Measurements from ENCODE around the gene BSDC1.

DNA sequence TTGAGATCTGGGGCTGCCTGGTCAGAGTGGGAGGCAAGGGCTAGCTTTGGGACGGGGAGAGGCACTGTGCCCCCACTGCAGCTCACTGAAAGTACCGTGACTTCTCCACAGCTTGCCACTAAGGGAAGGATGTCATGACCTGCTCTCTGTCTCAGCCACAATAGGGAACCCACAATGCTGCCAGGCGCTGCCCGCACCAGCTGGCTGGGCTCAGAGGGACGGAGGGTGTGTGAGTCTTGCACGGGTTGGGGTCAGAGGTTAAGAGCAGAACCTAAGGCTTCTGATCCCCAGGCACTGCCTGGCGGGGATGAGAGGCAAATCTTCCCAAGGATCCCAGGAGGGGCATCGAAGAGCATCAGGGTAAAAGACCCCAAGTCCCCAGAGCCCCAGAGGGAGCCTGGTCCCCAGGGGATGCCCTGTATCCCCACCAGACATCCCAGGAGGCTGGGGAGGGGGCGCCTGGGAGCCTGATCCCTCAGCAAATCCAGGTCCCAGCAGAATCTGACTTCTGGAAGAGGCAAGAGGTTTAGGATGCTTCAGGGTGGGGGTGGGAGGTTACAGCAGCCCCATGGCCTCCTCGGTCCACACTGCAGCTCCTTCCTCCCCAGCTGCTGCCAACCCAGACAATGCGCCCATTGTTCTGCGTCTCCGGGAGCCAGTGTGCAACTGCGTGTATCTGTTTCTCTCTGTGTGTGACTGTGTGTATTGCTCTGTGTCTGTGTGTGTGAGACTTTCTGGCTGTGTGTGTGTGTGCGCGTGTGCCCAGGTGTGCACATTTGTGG, 56.2 kb downstream of the BSDC1 start:
- TF ChIP-seq EP300 (IDR thresholded peaks at IDR 0.05) = peak in 1 of 2 donors; percentile 70
- TF ChIP-seq, protein P1, sequence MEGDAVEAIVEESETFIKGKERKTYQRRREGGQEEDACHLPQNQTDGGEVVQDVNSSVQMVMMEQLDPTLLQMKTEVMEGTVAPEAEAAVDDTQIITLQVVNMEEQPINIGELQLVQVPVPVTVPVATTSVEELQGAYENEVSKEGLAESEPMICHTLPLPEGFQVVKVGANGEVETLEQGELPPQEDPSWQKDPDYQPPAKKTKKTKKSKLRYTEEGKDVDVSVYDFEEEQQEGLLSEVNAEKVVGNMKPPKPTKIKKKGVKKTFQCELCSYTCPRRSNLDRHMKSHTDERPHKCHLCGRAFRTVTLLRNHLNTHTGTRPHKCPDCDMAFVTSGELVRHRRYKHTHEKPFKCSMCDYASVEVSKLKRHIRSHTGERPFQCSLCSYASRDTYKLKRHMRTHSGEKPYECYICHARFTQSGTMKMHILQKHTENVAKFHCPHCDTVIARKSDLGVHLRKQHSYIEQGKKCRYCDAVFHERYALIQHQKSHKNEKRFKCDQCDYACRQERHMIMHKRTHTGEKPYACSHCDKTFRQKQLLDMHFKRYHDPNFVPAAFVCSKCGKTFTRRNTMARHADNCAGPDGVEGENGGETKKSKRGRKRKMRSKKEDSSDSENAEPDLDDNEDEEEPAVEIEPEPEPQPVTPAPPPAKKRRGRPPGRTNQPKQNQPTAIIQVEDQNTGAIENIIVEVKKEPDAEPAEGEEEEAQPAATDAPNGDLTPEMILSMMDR (IDR thresholded peaks at IDR 0.05) = no peak
